Neural progenitor cell (in vitro differentiated cells): Measurements from ENCODE around the gene STAT4.

Source experiments
- CTCF ChIP-seq: fragments of 200-600 bp; sonication (generic); IDR thresholded peaks from 2 replicates; pipeline ENCODE4 v1.5.1; 2017; ENCODE audit warnings: antibody characterized with exemption, mild to moderate bottlenecking
- EZH2 ChIP-seq: fragments of 200-600 bp; sonication (generic); IDR thresholded peaks from 2 replicates; pipeline ENCODE4 v1.6.1; 2017; ENCODE audit warnings: antibody characterized with exemption, mild to moderate bottlenecking, moderate library complexity
- EZH2phosphoT487 ChIP-seq: fragments of 200-600 bp; sonication (generic); IDR thresholded peaks from 2 replicates; pipeline ENCODE4 v1.6.1; 2017; ENCODE audit warnings: antibody characterized with exemption

- TF ChIP-seq CTCF (no peak), EZH2 (no peak), EZH2phosphoT487 (no peak)
These were observed 36.5 kb upstream of the STAT4 start for GRCh38 chr2:191187105-191187829.
